ENCODE data around the gene SYT6.

DNA sequence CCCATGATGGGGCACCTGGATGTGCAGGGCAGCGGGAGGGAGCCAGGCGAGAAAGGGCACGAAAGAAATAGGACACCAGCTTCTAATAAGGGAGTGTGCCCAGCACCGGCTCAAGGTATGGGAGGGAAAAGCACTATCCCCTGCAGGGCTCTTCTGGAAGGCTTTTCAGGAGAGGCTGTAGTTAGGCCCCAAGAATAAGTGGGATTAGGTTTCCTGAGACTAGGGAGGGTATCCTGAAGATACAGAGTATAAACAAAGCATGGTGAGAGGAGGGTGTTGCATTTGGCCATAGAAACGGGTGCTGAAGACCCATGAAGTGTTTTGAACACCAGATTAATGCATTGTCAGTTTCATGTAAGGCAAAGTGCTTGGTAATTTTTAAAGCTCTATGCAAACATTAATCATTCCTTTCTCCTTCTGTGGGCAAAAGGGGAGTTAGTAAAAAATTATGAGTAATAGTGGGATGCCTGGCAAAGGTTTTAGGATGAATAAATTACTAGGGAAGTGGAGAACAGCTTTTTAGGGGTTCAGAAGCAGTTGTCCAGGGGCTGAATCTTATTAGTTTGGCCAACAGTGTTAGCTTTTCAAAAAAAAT is 74.0 kb downstream of the SYT6 start:
- TF ChIP-seq POLR2A (IDR thresholded peaks at IDR 0.05; ENCODE audit: low read length) (no peak), GATA1 (IDR thresholded peaks at IDR 0.05; ENCODE audit: low read depth, low read length) (no peak)

Data from erythroblast (primary cell).